Duodenal mucosa (tissue), 2 donors: Measurements from ENCODE around the gene MED20.

Experiments used
- H3K27ac ChIP-seq: one replicate; pipeline ENCODE4 v1.7.0; 2013; ENCODE audit warnings: low read depth, low read length
- H3K27me3 ChIP-seq, 2 donors: one replicate each; pipeline ENCODE4 v1.7.0; 2013; ENCODE audit warnings: low read length in 2 of 2, control low read depth in 1 of 2; ENCODE audit not compliant: insufficient read depth in 2 of 2, control insufficient read depth in 1 of 2
- H3K36me3 ChIP-seq, 2 donors: one replicate each; pipeline ENCODE4 v1.7.0; 2013; ENCODE audit warnings: low read length in 2 of 2, control low read depth in 1 of 2; ENCODE audit not compliant: insufficient read depth in 2 of 2, control insufficient read depth in 1 of 2
- H3K4me1 ChIP-seq, 2 donors: one replicate each; pipeline ENCODE4 v1.7.0; 2013; ENCODE audit warnings: low read length in 2 of 2, control low read depth in 1 of 2; ENCODE audit not compliant: insufficient read depth in 2 of 2, control insufficient read depth in 1 of 2
- H3K4me3 ChIP-seq, 2 donors: one replicate each; pipeline ENCODE4 v1.7.0; 2013; ENCODE audit warnings: low read length in 2 of 2, low read depth in 1 of 2
- H3K9ac ChIP-seq, 2 donors: one replicate each; pipeline ENCODE4 v1.7.0; 2013; ENCODE audit warnings: low read length in 2 of 2, low read depth in 1 of 2
- H3K9me3 ChIP-seq, 2 donors: one replicate each; pipeline ENCODE4 v1.7.0; 2013; ENCODE audit warnings: low read length in 2 of 2, control low read depth in 1 of 2; ENCODE audit not compliant: control insufficient read depth in 1 of 2

Gene MED20

DNA sequence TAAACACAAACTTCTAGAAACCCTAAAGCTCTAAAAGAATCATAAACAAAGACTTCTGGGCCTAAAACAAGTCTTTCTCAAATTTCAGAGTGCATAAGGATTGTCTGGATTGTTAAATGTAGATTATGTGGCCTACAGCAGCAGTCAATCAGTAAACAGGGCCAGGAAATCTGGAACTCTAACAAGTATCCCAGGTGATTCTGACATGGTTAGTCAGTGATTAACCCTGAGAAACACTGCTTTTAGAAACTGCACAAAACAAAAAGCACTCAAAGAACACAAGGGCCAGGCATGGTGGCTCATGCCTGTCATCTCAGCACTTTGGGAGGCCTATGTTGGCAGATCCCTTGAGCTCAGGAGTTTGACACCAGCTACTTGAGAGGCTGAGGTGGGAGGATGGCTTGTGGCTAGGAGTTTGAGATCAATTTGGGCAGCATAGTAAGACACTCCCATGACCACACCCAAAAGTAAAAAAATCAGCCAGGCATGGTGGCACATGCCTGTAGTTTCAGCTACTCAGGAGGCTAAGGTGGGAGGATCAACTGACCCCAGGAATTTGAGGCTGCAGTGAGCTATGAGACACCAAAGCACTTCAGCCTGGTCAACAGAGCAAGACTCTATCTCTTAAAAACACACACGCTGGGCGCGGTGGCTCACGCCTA is 5.9 kb downstream of the MED20 start:
- Histone ChIP-seq H3K4me1 (peaks cover 6 to 8% of the 10 kb centered on the region in 2 donors), H3K9ac (no peak overlapping the region), H3K27ac (no peak overlapping the region), H3K36me3 (peaks cover 4 to 43% of the 10 kb centered on the region in 2 donors), H3K27me3 (no peaks in the 10 kb centered on the region), H3K9me3 (no peaks in the 10 kb centered on the region), H3K4me3 (no peak overlapping the region)

DNA sequence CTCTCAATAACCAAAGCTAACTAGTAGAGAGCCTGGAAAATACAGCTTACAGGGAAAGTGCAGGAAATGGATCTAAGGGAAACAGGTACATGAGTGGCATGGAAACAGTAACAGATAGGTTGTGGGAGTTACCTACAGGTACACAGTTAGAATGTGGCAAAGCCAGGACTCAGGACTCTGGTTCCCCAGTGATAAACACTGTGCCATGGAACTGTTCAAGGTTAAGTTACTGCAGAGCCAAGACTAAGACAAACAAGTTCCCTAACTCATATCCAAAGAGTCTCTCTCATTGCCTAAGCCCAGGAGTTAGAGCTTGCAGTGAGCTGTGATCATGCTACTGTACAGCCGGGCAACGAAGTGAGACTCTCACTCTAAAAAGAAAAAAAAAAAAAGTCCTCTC is 6.6 kb downstream of the MED20 start:
- Histone ChIP-seq H3K36me3 (peaks cover 6 to 46% of the 10 kb centered on the region in 2 donors), H3K4me3 (no peak overlapping the region), H3K4me1 (peaks cover 0 to 2% of the 10 kb centered on the region in 2 donors), H3K9me3 (no peaks in the 10 kb centered on the region), H3K27me3 (no peaks in the 10 kb centered on the region), H3K9ac (no peak overlapping the region), H3K27ac (no peak overlapping the region)

DNA sequence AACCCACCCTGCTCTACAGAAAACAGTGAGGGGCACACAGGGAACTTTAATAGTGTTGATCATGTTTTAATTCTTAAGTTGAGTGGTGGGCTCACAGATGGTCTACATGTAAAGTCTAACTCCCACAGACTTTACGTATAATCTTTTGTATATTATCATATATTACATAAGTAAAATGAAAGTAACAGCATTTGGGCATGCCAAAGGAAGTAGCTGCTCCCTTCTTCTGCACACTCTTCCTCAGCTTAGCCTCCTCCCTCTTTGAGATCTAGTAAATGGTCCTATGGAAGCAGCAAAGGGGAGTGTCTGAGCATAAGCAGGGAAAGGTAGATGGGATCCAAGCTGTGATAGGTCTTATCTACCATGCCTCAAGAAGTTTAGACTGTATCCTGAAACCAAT is 11.2 kb downstream of the MED20 start:
- no peak overlapping the region for H3K9ac ChIP-seq
- no peaks in the 10 kb centered on the region for H3K9me3 ChIP-seq
- no peak overlapping the region for H3K4me3 ChIP-seq
- peaks cover 38 to 65% of the 10 kb centered on the region in 2 donors for H3K36me3 ChIP-seq
- no peaks in the 10 kb centered on the region for H3K4me1 ChIP-seq
- H3K27ac ChIP-seq: no peak overlapping the region
- H3K27me3 ChIP-seq: no peaks in the 10 kb centered on the region

DNA sequence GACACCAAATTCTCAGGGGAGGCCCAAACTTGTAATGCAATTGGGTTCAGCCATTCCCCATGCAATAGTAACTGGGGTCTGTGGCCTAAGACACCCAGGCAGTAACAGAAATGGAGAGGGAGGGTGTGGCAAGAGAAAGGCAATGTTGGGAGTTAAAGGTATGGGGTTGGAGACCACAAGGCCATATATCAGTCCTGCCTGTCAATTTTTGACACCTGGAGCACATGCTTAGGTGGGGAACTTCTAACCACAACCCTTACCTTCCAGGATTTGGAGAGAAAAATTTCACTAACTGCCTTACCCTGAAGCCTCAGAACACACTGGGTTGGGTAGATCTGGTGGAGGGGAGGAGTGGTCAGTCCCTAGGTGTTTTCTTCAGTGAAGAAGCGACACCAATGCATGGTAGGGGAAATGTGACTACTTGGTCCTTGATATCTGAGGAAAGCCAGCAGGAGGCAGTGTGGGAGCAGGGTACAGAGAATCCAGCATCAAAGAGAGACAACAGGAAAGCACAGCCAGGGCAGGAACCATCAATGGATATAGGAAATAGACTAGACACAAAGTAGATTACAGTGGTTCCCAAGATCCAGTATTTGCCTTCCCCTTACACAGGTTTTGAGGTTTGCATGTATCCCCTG is 18.9 kb downstream of the MED20 start:
- Histone ChIP-seq H3K36me3 (peaks cover 14 to 31% of the 10 kb centered on the region in 2 donors), H3K9me3 (no peaks in the 10 kb centered on the region), H3K4me3 (no peak overlapping the region), H3K27me3 (no peaks in the 10 kb centered on the region), H3K9ac (no peak overlapping the region), H3K4me1 (no peaks in the 10 kb centered on the region), H3K27ac (no peak overlapping the region)

DNA sequence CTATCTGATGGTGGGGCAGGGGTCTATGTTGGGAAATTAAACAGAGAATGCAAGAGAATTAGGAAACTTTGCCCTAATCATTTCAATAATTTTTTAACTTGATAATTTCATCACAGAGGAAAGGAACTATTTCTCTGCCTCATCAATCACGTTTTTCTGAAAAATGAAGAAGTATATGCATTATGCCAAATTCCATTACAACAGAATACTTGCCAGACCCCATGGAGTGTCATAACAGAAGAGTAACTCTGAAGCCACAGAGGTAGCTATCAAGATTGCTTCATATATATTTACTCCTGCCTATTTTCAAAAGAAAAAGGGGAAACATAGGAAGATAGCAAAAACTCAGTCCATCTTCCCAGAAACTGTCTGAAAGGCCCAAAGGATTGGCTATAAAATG is 20.1 kb downstream of the MED20 start:
- Histone ChIP-seq H3K27ac (no peak overlapping the region), H3K27me3 (no peaks in the 10 kb centered on the region), H3K36me3 (peaks cover 6 to 20% of the 10 kb centered on the region in 2 donors), H3K4me3 (no peak overlapping the region), H3K9ac (no peak overlapping the region), H3K9me3 (no peaks in the 10 kb centered on the region), H3K4me1 (peaks cover 2 to 6% of the 10 kb centered on the region in 2 donors)

DNA sequence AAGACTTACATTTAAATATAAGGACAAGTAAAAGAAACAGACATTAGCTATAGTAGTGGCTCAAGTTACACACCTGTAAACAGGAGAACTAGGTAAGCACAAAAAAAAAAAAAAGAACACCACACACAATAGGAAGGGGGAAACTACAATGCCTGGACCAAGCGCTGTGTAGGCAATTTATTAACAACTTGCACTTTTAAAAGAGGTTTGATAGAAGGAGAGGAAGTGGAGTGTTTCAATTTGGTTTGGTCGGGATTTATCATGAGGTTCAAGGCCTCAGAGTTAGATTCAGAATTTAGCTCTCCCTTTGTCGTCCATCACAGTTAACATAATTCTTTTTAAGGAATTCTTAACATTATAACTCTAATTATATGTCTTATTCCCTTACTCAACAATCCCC is 24.7 kb downstream of the MED20 start:
- peak overlapping the region in 1 of 2 donors; percentile 65 for H3K9ac ChIP-seq
- H3K4me1 ChIP-seq: peaks cover 11 to 15% of the 10 kb centered on the region in 2 donors
- peak overlapping the region; percentile 84 to 92 for H3K4me3 ChIP-seq
- no peaks in the 10 kb centered on the region for H3K27me3 ChIP-seq
- peak overlapping the region; percentile 58 for H3K27ac ChIP-seq
- no peaks in the 10 kb centered on the region for H3K36me3 ChIP-seq
- no peaks in the 10 kb centered on the region for H3K9me3 ChIP-seq

DNA sequence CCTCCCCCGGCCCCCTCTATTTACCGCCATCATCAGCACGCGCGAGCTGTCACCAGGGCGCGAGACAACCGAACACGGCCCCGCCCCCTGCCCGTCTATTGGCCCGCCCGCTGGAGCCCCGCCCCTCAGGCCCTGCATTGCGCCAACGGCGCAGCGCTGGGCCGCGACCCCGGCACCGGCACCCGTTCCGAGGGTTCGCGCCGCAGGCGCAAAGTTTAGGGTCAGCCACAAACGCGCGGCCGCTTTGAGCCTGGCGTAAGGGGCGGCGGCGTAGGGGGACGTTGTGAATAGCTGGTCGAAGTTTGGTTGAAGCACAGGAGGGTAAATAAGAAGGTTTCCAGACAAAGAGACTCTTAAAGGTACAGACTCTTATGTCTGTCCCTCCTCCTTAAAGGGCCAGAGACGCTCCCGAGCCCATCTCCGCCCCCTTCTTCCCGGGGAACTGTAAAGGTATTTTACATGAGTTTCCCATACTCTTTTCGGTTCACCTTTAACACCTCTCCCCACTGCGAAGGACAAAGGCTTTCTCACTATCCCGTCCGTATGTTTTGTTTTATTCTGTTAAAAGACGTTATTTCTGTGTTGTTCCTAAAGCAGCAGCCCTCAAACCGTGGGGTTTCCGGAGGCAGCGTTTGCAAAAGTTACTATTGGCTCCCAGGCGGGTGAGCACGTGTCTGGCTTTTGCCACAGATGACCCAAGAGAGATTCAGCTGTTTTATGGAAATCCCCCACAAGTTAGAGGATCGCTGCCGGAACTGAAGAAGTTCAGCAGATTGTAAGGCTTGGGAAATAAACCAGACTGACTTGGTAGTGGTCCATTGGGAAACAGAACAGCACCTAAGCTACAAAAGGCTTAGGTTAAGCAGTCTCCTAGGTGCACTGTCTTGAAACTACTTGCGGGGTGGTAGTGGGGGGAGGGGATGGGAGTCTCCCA is 25.4 kb downstream of the MED20 start, which contains the start of gene USP49:
USP49 (minus strand) TSS at position 76 of the 934 bp plus-strand sequence. CDS start 88,392 bp downstream, outside the sequence.
- no peaks in the 10 kb centered on the region for H3K9me3 ChIP-seq
- H3K36me3 ChIP-seq: no peaks in the 10 kb centered on the region
- H3K27ac ChIP-seq: peak within 1 kb of the TSS; percentile 58
- peak within 1 kb of the TSS; percentile 65 to 76 for H3K9ac ChIP-seq
- no peaks in the 10 kb centered on the region for H3K27me3 ChIP-seq
- peak within 1 kb of the TSS; percentile 84 to 92 for H3K4me3 ChIP-seq
- peaks cover 11 to 15% of the 10 kb centered on the region in 2 donors for H3K4me1 ChIP-seq

DNA sequence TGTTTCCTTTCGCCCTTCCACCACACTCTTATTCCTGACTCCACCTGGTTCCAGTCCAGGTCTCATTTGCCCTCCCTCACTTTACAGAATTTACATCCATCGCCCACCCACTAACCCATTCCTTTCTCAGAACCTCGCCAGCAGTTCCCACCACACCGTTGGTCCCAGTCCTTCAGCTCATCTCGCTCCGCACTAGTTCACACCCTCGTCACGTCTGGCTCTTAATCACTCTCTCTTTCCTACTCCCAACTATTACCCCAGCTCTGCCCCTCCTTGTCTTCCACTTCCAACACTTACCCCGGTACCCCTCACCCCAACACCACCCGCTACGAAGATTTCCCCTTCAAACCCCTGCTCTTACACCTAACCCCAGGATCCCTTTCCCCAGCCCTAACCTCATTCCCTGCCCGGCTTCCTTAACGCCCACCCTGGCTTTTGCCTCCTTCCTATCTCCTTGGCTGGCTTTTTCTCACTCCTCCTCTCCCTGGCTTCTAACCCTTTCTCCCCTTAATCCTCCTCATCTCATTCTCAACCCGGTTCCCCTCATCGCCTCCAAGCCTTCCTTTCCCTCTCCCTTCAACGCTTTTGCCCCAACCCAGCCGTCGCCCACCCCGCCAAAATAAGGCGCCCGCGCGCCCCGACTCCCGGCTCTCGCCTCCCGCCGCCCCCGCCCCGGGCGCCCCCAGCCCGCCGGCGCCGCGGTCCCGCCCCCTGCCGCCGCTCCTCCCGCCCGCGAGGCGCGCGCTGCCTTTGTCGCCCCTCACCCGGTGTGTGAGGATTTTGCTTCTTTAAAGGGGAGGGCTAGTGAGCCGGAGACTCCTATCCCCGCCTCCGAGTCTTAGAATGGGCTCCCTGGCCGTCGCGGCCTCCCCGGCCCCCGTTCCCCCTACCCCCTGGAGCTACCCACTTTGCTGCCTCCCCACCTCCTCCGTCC is 26.3 kb downstream of the MED20 start:
- Histone ChIP-seq H3K4me1 (peaks cover 11 to 15% of the 10 kb centered on the region in 2 donors), H3K27me3 (no peaks in the 10 kb centered on the region), H3K9ac (peak overlapping the region; percentile 51 to 76), H3K27ac (no peak overlapping the region), H3K4me3 (peak overlapping the region; percentile 84 to 92), H3K36me3 (no peaks in the 10 kb centered on the region), H3K9me3 (no peaks in the 10 kb centered on the region)

DNA sequence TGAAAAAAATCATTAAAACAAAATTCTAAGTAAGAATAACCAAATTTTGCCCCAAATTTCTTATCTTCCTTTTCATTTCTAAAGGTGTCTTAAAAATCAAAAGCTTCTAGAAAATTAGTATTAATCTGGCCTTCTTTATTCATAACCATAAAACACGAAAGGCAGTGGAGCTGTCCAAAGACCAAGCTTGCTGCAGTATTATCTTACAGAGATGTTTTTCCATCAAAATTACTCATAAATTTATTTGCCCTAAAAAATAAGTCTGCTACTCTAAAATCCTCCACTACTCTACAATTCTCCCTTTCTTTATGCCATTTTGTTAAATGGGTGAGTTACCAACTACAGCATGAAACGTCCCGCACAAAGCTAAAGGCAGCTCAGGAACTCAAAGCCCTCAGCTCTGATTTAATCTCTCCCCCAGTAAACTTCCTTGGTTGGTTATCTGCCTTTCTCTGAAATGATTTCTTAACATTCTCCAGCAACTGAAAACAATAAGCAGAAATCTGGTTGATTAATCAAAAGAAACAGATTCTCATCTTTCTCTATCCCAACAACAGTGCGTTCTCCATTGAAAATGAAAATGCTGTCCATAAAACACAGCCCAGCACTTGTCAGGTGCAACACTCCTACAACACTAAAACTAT is 27.9 kb downstream of the MED20 start:
- H3K27ac ChIP-seq: no peak overlapping the region
- H3K9ac ChIP-seq: no peak overlapping the region
- peaks cover 11 to 15% of the 10 kb centered on the region in 2 donors for H3K4me1 ChIP-seq
- H3K9me3 ChIP-seq: no peaks in the 10 kb centered on the region
- H3K36me3 ChIP-seq: no peaks in the 10 kb centered on the region
- no peaks in the 10 kb centered on the region for H3K27me3 ChIP-seq
- no peak overlapping the region for H3K4me3 ChIP-seq
